NCI-H526 treated with DMSO at 0.1 percent for 48 hours (cell line): ENCODE data around the gene GHRHR.

Experiments
- DNase-seq: peaks from one replicate; lab custom pipeline; 2025; lab: John Stamatoyannopoulos, UW

Gene GHRHR

DNA sequence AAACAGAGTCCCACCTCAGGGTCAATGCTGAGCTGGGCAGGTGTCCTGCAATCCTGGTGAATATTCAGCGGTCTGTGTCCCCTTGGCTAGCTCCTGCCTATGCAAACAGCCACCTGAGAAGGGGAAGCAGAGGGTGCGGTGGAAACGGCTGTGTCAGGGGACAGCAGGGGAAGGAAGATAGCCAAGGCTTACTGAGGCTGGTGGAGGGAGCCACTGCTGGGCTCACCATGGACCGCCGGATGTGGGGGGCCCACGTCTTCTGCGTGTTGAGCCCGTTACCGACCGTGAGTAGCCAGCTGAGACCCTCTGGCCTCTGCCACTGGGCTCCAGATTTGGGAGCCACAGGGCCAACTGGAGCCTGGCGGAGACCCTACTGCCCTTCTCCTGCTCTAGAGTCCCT is at the start of gene GHRHR:
TSS of gene GHRHR (plus strand) at position 112 of the 400 bp plus-strand sequence. CDS start at position 228, 116 bp downstream.
- no peak for DNase-seq

DNA sequence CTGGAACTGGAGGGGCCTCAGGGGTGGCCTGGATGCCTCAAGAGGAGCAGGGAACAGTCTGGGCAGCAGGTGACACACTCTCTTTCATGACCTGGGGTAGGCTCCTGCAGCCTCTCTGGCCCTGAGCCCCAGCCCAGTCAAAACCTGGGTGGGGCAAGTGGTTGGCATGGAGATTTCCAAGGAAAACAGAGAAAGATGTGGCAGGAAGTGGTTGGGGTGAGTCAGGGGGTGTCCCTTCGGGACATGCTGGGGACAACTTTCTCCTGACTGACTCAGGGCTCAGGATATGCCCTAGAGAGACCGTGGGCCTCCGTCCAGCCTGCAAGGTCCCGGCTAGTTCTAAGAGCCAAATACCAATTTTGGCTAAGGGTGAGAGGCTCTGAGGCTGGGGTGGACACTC is 49.2 kb upstream of the GHRHR start:
- DNase-seq, result no peak

DNA sequence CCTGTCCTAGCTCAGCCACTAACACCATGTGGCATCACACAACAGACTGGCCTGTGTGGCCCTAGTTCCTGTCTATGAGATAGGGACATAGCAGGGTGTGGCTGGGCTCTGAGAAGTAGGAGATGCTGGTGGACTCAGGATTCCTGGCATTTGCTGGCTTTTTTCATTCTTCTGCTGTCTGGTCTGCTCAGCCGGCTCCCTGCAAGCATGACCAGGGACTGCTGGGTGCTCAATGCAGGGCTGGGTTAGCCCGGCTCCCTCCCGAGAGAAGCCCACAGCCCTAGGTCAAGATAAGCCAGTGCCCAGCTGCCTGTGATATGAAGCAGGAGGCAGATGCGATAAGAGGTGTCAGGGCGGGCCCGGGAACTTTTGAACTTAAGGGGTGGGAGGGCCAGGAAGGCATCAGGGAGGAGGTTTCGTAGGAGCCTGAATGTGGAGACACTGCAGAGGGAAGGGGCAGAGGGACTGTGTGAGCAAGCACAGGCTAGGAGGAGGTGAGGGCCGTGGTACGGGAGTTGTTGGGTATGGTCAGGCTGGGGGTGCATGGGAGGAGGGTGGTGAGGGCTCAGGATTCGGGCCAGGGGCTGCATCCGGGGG is 48.6 kb upstream of the GHRHR start:
- DNase-seq, result no peak

DNA sequence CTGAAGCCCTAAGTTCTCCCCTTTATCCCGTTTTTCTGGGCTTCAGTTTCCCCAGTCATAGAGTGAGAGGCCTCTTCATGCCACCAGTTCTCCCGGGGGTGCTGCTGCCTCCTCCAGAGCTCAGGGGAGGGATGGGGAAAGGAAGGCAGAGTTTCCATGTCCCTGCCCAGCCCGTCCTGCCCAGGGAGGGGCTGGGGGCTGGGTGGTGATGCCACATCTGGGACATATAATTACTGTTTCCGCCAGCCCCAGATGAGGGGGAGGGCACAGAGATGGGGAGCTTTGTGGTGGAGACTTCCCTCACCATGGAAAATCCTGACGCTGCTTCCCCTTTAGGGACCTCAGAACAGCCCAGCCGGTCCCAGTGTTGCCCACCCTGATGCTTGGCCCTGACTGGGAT is 48.0 kb upstream of the GHRHR start:
- no peak for DNase-seq

DNA sequence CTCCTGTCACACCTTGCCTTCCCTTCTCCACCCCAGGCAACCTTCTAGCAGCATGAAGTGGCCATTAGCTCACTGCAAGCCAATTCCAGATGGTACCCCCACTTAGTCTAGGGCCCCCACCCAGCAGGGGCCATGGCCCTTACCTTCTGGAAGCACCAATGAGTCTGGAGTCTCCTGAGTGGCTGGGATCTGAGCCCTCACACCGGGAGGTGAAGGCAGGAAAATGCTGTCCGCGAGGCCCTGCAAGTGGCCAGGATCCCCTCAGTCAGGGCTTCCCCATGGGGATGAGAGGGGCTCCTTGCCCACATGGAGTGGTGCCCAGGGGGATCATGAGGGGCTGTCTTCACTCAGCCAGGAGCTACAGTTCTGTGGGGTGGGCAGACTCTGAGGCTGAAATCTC is 47.5 kb upstream of the GHRHR start:
- no peak for DNase-seq

DNA sequence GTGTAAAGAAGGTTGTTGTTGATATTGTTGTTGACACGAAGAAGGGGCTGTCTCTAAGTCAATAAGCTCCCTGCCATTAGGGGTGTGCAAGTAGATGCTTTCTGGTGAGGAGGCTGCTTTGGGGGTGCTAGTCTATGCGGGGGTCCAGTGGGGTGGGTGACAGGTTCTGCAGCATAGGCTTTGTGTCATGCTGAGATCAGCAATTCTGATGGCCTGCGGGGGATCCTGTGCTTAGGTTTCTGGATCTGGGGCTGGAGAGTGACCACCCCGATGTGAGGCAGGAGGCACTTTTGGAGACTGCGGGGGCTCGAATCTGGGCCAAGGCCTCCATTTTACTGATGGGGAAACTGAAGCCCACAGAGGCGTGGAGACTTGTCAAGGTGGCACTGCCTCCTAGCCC is 47.0 kb upstream of the GHRHR start:
- DNase-seq, result no peak

DNA sequence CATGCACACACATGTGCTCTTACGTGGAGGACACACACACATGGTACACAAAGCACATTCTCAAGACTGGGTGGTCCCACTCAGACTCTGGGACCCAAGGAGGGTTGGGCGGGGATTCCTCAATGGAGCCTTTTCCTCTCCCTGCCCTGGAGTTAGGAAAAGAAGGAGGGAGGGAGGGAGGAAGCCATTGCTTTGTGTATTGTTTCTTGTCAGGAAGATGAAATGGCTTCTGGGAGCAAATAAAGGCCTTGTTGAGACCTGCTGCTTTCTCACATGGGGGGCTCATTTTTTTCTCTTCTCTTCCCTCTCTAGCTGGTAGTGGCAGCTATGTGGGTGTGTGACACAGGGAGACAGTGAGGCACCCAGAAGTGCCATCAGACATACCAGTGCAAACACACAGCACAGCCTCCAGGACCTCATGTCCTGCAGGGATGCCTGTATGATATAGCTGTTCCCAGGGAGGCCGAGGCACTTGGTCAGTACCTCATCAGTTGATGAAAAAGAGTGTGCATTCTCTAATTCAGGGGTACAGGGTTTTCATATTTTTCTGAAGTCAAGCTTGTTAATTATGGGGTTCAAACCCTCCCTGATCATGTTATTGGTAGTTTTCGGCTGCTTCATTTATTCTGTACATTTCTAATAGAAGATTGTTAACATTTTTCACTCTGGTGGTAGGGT is 46.4 kb upstream of the GHRHR start:
- DNase-seq, result no peak

DNA sequence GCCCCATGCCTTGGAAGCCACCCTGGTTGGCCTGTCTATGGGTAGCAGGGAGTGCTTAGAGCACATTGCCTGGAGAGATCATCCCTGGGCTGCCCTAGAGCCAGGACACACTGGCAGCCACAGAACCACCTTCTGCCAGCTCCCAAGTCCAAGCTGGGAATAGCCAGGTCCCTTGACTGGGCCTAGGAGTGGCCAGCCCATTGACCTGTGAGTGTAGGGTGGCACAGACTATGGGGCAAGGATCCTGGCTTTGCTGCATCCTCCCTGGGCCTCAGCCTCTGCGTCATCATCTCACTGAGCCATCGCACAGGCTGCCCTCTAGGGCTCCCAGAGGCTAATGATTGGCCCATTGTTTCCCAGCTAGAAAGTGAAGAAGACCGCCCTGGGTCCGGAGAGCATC is 45.1 kb upstream of the GHRHR start:
- no peak for DNase-seq

DNA sequence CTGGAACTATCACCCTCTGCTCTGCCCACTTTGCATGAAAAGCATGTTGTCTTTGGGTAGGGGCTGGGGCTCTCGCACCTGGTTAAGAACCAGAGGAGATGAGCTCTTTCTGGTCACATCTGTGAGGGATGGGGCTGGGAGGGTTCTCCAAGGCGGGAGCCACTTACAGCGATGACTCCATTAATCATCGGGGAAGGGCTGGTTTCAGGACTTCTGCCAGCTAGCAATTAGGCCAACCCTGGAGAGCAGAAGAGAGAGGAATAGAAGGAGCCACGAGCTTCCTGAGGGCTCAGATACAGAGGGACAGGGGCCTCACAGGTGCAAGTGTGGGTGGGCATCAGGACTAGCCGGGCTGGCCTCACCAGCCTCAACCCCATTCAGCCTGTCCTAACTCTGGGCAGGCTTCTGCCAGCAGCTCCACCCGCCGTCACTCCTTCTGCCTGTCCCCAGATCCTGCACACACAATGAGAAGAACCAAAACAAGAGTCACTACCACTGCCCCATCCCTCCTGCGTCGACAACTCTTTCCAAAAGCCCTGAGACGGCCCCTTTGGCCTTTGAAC is 43.7 kb upstream of the GHRHR start:
- DNase-seq, result no peak

DNA sequence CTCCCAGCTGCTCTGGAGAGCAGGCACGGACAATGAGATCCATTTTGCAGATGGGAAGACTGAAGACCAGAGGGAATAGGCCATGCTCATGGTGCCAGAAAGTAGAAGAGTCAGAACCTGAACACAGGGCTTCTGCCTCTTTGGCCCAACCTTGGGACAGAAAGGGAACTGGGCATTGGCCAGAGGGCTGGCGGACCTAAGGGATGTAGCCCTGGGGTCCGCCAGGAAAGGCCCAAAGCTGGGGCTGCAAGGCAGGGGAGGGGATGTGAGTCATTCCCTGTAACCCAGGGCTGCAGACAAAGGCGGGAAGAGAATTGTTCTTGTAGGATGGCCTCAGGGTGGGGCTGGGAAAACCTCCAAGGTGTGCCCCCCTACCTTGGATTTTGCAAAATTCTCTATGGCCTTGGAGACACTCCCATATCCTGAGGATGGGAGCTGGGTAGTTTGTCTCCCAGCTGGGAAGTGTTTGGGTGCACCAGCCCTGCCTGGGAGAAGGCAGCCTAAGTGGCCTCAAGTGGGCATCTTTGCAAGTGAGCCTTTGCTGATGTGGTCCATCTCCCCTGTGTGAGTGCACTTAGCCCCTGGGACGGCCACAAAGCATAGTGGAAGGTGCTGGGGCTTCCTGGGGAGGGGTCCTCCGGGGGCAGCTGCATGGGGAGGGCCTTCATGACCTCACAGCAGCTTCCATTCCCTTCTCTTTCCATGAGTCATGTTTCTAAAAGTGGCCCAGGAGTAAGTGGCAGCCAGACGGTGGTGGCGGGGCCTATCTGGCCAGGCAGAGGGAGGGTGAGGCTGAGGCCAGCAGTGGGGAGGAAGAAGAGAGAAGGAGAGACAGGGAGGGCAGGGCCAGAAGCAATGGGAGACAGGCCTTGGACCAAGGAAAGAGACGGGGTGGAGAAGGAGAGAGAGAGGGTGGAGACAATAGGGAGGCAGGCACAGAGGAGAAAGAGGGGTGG is 42.9 kb upstream of the GHRHR start:
- DNase-seq, result no peak

DNA sequence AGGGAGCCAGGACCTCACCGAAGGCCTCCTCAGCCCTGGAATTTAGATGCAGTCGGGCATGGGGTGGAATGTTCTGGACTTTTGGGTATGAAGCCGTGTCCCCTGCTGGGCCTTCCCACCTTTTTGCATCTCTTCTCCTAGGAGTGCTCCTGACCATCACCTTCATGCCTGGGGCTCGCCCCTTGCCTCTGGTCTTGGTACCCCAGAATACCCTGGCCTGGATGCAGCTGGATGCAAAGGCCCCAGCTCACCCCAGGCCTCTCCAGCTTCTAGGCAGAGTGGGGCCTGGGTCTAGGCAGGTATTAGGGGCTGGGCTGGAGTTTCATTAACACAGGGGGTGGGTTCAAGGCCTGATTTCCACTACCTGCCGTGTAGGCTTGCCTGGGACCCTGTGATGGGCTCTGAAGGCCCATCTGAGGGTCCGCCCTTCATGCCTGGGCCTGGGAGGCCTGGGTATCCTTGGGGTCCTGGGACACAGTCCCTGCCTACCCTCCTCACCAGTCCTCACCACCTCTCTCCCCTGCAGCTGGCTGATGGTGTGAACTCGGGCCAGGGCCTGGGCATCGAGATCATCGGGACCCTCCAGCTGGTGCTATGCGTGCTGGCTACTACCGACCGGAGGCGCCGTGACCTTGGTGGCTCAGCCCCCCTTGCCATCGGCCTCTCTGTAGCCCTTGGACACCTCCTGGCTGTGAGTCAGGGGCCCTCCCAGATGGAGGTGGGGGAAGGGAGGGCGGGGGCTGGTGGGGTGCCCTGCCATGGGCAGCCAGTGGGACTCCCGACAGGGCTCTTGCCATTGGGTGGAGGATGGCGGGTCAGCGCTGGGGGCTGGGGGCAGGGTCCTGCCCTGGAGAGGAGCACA is 42.0 kb upstream of the GHRHR start:
- no peak for DNase-seq

DNA sequence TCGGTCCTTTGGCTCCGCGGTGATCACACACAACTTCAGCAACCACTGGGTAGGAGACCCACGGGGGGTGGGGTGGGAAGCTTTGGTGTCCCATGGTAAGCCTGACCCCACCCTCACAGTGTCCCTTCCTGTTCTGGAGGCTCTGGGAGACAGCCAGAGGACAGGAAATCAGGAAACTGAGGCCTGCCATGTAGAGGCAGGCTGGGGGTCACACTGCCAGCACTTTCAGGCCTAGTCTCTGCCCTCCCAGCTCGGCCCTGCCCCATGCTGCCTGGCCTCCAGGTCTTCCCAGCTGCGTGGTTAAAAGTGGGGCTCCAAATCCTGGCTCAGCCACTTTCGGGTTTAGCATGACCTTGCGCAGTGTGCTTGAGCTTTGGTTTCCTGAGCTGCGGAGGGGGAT is 41.2 kb upstream of the GHRHR start:
- no peak for DNase-seq

DNA sequence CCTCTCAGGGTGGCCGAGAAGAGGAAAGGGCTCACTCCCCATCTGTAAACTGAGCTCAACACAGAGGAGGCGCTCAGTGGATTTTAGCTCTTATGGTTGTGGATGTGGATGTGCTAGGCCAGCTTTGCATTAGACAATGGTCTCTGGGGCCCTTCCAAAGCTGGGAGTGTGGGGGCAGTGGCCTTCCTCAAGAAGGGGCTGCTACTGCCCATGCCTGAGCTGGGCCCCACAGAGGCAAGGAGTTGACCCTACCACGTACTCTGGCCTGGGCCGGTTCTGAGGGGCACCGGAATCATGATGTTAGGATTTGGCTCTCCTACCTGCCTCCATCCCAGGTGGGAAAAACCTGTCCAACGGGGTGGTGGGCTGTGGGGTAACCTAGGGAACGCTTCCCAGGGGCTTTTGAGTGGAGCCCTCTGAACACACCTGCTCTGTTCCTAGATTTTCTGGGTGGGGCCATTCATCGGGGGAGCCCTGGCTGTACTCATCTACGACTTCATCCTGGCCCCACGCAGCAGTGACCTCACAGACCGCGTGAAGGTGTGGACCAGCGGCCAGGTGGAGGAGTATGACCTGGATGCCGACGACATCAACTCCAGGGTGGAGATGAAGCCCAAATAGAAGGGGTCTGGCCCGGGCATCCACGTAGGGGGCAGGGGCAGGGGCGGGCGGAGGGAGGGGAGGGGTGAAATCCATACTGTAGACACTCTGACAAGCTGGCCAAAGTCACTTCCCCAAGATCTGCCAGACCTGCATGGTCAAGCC is 40.6 kb upstream of the GHRHR start:
- DNase-seq, result no peak

DNA sequence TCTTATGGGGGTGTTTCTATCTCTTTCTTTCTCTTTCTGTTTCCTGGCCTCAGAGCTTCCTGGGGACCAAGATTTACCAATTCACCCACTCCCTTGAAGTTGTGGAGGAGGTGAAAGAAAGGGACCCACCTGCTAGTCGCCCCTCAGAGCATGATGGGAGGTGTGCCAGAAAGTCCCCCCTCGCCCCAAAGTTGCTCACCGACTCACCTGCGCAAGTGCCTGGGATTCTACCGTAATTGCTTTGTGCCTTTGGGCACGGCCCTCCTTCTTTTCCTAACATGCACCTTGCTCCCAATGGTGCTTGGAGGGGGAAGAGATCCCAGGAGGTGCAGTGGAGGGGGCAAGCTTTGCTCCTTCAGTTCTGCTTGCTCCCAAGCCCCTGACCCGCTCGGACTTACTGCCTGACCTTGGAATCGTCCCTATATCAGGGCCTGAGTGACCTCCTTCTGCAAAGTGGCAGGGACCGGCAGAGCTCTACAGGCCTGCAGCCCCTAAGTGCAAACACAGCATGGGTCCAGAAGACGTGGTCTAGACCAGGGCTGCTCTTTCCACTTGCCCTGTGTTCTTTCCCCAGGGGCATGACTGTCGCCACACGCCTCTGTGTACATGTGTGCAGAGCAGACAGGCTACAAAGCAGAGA is 39.9 kb upstream of the GHRHR start:
- no peak for DNase-seq

DNA sequence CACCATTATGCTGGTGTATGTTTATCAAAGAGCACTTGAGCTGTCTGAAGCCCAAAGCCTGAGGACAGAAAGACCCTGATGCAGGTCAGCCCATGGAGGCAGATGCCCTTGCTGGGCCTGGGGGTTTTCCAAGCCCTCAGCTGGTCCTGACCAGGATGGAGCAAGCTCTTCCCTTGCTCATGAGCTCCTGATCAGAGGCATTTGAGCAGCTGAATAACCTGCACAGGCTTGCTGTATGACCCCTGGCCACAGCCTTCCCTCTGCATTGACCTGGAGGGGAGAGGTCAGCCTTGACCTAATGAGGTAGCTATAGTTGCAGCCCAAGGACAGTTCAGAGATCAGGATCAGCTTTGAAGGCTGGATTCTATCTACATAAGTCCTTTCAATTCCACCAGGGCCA is 39.1 kb upstream of the GHRHR start:
- DNase-seq, result no peak

DNA sequence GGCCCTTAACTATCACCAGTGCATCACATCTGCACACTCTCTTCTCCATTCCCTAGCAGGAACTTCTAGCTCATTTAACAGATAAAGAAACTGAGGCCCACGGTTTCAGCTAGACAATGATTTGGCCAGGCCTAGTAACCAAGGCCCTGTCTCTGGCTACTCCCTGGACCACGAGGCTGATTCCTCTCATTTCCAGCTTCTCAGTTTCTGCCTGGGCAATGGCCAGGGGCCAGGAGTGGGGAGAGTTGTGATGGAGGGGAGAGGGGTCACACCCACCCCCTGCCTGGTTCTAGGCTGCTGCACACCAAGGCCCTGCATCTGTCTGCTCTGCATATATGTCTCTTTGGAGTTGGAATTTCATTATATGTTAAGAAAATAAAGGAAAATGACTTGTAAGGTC is 38.6 kb upstream of the GHRHR start:
- no peak for DNase-seq

DNA sequence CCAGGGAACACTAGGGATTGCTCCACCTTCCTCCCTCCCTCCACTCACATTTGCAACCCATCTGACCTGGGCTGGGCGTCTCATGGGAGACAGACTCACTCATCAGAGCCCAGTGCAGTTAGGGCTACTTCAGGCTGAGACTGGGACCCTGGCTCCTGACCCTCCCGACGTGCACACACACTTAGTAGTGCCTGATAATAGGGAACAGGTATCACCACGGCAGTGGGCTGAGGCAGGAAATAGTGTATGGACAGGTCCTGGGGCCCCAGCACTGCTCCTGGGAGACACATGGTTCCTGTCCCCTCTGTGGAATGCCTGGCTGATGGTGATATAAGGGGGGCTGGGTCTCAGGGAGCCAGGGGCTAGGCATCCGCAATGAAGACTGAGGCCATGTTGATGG is 37.8 kb upstream of the GHRHR start:
- no peak for DNase-seq

DNA sequence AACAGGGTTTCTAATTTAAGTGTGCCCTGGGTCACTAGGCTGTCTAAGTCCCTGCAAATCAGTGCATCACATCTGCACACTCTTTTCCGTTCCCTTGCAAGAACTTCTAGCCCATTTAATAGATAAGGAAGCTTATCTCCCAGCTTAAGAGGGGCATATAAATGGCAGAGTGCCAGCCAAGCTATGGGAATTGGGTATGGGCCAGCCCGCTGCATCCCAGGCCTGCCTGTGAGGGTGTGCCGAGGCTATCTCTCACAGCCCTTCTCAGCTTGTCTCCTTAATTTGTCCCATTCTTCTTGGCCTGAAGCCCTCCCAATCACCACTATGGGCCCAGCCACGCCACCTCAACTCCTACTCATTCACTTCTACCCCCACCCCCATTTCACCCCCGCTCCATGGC is 37.4 kb upstream of the GHRHR start:
- DNase-seq, result no peak

DNA sequence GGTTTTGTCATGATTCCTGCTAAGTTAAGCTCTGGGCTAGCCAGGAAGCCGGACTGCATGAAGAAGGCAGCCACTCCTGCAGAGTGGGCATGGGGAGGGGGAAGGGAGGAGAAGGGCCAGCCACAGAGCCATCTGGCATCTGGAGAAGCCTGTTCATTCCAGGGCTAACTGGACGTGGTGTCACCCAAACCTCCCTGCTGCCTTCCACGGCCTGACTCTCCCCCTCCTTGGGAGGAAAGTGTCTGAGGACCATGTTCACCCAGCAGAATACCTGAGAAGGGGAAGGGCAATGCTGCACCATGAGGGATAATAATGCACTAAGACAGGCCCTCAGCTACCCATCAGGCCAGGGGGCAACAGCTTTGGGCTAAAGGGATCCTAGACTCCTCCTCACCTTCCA is 36.7 kb upstream of the GHRHR start:
- DNase-seq, result no peak

DNA sequence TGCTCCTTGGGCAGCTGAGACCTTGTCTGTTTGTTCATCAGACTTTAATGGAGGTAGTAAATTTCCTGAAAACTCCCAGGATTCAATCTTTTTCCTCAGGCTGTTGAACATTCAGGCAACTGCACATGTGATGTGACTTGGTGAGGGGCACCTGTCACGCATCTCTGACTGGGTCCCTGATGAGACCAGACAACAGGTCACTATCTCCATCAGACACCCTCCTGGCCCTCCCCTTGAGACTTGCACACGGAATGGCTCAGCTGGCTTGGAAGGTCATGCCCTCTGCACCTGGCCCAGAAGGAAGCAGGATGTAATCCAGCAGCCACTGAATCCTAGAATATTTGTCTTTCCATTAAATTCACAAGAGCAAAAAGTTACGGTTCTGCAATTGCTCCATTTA is 36.2 kb upstream of the GHRHR start:
- DNase-seq, result no peak
